Medulla oblongata (tissue), 1 donor: ENCODE results near the gene B3GNT7.
"Not testable (repeated sequence)": the region's sequence is repeated elsewhere in the genome, so short reads cannot be mapped to it uniquely, and the experiment has no call there.

Experiments
- DNase-seq: peaks from one replicate; pipeline ENCODE4 v3.0.0-alpha.2; 2015; ENCODE audit errors: extremely low spot score

Gene B3GNT7

DNA sequence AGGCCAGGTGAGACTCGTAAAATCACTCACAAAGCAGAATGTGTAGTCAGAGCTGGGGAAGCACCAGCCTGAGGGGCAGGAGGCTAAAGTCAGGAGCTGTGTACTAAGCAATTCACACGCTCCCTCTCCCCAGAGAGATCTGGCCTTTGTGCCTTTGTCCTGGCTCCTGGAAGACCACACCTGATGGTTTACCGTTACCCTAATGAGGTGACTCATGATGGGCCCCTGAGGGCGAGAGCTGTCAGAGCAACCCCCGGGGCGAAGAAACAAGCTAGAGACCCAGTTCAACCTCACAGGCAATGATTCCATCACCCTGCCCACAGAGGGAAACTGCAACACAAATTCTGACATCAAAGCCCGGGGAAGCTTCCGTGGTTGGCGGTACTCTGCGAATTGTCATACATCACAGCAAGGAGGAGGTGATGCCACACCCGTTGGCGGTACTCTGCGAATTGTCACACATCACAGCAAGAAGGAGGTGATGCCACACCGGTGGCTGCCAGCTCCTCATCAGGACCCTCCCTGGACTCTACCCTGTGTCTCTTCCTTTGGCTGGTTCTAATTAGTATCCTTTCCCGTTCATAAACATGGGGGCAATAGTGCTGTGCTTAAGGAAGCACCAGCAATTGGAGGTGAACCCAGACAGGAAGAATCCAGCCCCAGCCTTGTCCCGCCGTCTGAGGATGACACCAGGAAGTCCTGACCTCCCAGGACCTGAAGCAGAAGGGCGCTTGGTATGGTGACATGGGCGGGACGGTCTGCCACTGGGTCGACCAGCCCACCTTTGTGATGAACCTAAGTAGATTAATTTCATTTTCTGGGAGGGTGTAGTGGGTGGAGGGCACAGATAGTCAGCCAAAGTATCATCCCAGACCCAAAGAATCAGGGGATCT lies 30.5 kb downstream of the B3GNT7 start:
- no peak for DNase-seq

DNA sequence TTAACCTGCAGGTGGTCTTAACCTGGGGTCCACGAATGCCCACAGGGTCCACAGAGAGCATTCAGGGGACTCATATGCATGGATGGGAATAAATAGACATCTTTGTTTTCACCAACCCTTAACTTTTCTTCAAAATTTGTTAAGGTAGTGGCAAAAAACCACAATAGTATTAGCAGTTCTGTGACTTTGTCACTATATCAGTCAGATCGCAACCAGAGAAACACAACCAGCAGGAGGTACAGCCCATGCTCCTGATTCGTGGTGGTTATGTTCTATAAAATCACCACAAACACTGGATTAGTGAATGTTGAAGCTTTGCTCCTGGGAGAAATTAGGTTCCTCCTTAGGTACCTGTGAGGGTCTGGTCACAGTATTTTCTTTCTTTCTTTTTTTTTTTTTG lies 31.6 kb downstream of the B3GNT7 start:
- no peak for DNase-seq

DNA sequence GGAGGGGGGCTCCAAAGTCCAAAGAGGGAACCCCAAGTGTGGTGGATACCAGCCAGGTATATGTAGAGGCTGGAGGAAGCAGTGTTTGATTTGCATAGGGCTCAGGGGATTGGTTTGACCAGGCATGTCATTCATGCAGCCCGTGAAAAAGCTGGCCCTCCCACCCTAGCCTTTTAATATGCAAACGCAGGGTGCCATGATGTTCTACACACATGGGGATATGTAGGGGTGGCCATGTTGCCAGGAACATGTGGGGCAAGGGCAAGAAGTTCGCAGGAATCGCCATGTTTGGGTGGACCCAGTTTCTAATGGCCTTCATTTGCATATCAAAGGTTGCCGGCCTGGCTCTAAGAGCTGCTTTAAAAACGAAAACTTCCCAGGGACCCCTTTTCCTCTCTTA lies 33.6 kb downstream of the B3GNT7 start:
- no peak for DNase-seq

DNA sequence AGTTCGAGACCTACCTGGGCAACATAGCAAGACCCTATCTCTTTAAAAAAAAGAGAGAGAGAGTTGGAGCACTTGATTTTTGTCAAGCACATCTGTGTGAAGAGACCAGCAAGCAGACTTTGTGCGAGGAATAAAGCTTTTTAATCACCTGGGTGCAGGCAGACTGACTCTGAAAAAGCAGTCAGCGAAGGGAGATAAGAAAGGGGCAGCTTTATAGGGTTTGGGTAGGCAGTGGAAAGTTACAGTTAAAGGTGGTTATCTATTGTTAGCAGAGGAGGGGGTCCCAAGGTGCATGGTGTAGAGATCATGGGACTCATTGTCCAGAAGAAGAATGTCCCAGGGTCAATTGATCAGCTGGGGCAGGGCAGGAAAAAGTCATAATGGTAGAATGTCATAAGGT lies 34.4 kb downstream of the B3GNT7 start:
- no peak for DNase-seq

DNA sequence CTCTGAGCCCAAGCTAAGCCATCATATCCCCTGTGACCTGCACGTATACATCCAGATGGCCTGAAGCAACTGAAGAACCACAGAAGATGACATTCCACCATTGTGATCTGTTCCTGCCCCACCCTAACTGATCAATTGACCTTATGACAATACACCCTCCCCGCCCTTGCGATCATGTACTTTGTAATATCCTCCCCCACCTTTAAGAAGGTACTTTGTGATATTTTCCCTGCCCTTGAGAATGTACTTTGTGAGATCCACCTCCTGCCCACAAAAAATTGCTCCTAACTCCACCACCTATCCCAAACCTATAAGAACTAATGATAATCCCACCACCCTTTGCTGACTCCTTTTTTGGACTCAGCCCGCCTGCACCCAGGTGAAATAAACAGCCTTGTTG lies 34.9 kb downstream of the B3GNT7 start:
- DNase-seq, result not testable (repeated sequence)

DNA sequence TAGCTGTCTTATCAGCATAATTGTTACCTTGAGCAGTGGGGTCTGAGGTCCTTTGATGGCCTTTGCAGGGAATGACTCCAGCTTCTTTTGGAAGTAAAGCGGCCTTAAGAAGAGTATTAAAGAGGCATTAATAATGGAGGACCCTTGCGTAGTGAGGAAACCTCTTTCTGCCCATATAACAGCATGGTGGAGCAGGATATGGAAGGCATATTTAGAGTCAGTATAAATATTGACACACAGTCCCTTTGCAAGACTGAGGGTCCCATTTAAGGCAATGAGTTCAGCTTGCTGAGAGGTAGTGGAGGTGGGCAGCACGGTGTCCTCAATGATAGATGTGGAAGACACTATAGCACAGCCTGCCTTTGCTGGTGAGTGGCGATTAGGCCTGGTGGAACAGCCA lies 36.1 kb downstream of the B3GNT7 start:
- DNase-seq, result no peak

DNA sequence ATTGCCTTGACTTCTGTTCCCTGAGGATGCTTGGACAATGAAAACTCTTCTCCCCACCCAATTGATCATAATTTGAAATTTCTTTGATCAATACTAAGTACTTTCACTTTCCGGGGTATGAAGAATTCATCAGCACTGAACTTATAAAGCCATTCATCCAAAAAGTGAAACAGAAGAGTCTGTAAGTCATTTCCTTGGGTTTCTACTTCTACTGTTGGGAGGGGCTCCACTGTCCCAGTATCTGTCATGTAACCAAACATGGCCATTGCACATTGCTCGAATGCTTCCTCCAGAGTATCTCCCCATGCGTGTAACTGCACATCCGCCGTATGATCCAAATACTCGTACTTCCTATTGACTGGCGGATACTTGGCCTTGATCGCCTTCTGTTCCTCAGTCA lies 38.5 kb downstream of the B3GNT7 start:
- no peak for DNase-seq

DNA sequence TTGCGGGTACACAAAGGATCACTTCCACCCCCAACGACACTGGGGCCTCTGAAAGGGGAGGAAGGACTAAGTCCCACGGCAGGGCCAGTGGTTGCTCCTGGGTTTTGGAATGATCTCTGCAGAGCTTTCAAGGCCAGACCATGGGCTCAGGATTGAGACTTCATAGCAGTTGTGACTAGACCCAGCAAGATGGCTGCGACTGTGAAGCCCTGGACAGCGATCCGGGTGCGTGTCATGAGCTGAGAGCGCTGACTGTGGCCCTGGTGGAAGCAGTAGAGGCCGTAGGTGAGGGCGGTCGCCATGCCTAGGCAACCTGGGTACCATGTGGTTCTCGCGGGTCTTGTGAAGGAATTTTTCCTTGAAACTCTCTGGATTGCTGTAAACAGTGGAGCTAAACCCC lies 41.4 kb downstream of the B3GNT7 start:
- DNase-seq, result no peak

DNA sequence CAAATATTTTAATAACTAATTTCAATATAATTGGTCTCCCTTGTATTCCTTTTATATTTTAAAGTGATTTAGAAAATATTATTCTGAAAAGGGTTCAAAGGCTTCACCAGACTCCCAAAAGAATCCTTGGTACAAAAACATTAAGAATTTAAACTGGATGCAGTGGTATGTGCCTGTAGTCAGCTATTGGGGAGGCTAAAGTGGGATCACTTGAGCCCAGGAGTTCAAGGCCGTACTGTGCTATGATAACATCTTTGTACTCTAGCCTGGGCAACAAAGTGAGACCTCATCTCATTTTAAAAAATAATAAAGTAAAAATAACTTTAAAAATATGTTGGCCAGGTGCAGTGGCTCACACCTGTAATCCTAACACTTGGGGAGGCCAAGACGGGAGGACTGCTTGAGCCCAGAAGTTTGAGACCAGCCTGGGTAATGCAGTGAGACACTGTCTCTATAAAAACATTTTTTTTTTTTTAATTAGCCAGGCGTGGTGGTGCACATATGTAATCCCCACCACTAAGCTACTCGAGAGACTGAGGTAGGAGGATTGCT lies 54.1 kb downstream of the B3GNT7 start:
- no peak for DNase-seq

DNA sequence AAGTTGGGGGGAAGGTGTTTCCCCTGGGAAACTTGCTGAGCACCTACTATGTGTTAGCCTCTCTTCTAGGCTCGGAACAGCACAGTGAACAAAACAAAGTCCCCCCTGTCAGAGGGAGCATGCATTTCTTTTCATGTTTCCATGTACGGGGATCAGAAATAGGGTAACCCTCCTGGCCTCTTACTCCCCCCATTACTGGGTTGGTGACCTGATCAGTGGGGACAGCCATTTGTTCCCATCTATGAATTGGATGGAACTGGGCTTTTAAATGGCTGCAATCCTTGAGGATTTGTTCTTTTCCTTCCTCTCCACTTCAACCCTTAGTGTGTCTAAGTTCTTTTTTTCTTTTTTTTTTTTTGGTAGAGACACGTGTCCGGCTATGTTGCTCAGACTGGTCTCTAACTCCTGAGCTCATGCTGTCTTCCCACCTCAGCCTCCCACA lies 55.1 kb downstream of the B3GNT7 start:
- DNase-seq, result no peak
